Measurements from ENCODE around the gene SLC25A42. TPM values are rescaled to one million over a fixed set of nuclear protein-coding genes. Genes with fewer than 3 reads are reported as not detected.
A peak's percentile ranks its signal among the peaks of the same experiment; 100 is the strongest.

Gene SLC25A42
- total and polyA plus RNA-seq, 2 of the 13 experiments (the other 11 are each of a cell fraction or from before 2014, with no cell fraction given), result 12.8 to 18.3 TPM

GRCh38 chr19:19096641-19097627, 33.1 kb downstream of the SLC25A42 start (continued):
- TF ChIP-seq ZBTB40 (IDR thresholded peaks at IDR 0.05), result no peak
- TF ChIP-seq ZBTB40 (CRISPR knock-in tag; IDR thresholded peaks at IDR 0.05), result peak; percentile 74; the same call in 1 of the 2 replicates
- TF ChIP-seq DR1 (CRISPR knock-in tag; IDR thresholded peaks at IDR 0.05), result peak; percentile 68; the same call in 1 of the 2 replicates
- peak; percentile 85; the same call in 1 of the 2 replicates for TF ChIP-seq SOX5 (CRISPR knock-in tag; IDR thresholded peaks at IDR 0.05; ENCODE audit: borderline replicate concordance)
- TF ChIP-seq ZNF646 (CRISPR knock-in tag; IDR thresholded peaks at IDR 0.05), result no peak
- peak; percentile 85 for TF ChIP-seq TFDP2 (CRISPR knock-in tag; IDR thresholded peaks at IDR 0.05)
- TF ChIP-seq RNF219 (CRISPR knock-in tag; IDR thresholded peaks at IDR 0.05), result 0 out of 2 replicates have a peak, but pooled peaks have one; percentile 81

All from HepG2 (cell line).